Neural progenitor cell (in vitro differentiated cells): ENCODE results near the gene RAB29. TPM values are rescaled to one million over a fixed set of nuclear protein-coding genes. Genes with fewer than 3 reads are reported as not detected.

ENCODE experiments used
- DNase-seq: peaks from one replicate; pipeline ENCODE4 v3.0.0-alpha.2; 2016; ENCODE audit warnings: low spot score
- H2AFZ ChIP-seq: fragments of 200-600 bp; sonication (generic); replicated peaks from 2 replicates; pipeline ENCODE4 v1.6.1; 2016; ENCODE audit warnings: antibody characterized with exemption
- H3F3A ChIP-seq: fragments of 200-600 bp; sonication (generic); 2 replicates; pipeline ENCODE4 v1.6.1; 2016; ENCODE audit warnings: antibody characterized with exemption, low read depth
- H3K27ac ChIP-seq: fragments of 200-600 bp; sonication (generic); 2 replicates; pipeline ENCODE4 v1.5.1; 2016; ENCODE audit warnings: mild to moderate bottlenecking
- H3K27me3 ChIP-seq: fragments of 200-600 bp; sonication (generic); 2 replicates; pipeline ENCODE4 v1.6.1; 2016; ENCODE audit warnings: mild to moderate bottlenecking, moderate library complexity
- H3K36me3 ChIP-seq: fragments of 200-600 bp; sonication (generic); 2 replicates; pipeline ENCODE4 v1.5.1; 2016
- H3K4me1 ChIP-seq: fragments of 200-600 bp; sonication (generic); 2 replicates; pipeline ENCODE4 v1.6.1; 2016; ENCODE audit warnings: mixed run types
- H3K4me2 ChIP-seq: fragments of 200-600 bp; sonication (generic); 2 replicates; pipeline ENCODE4 v1.6.1; 2016
- H3K4me3 ChIP-seq: fragments of 200-600 bp; sonication (generic); 2 replicates; pipeline ENCODE4 v1.5.1; 2016
- H3K79me2 ChIP-seq: fragments of 200-600 bp; sonication (generic); 2 replicates; pipeline ENCODE4 v1.6.1; 2016; ENCODE audit warnings: low read depth
- H3K9ac ChIP-seq: fragments of 200-600 bp; sonication (generic); 2 replicates; pipeline ENCODE4 v1.6.1; 2016
- H3K9me3 ChIP-seq: fragments of 200-600 bp; sonication (generic); 2 replicates; pipeline ENCODE4 v1.5.1; 2016; ENCODE audit warnings: low read depth
- H4K20me1 ChIP-seq: fragments of 200-600 bp; sonication (generic); 2 replicates; pipeline ENCODE4 v1.6.1; 2016; ENCODE audit warnings: low read depth
- H3K27ac Mint-ChIP-seq: 3 replicates; pipeline ENCODE4 v1.8.0; 2021; ENCODE audit warnings: mixed read lengths
- H3K27me3 Mint-ChIP-seq: 2 replicates; pipeline ENCODE4 v1.8.0; 2022; ENCODE audit warnings: low read depth, mild to moderate bottlenecking, inconsistent platforms, moderate library complexity, mixed read lengths; ENCODE audit not compliant: insufficient read depth
- H3K36me3 Mint-ChIP-seq: 3 replicates; pipeline ENCODE4 v1.8.0; 2021; ENCODE audit warnings: mixed read lengths
- H3K4me1 Mint-ChIP-seq: 3 replicates; pipeline ENCODE4 v1.8.0; 2021; ENCODE audit warnings: mixed read lengths
- H3K4me3 Mint-ChIP-seq: 3 replicates; pipeline ENCODE4 v1.8.0; 2021; ENCODE audit warnings: mild to moderate bottlenecking, moderate library complexity, mixed read lengths
- H3K9me3 Mint-ChIP-seq: 3 replicates; pipeline ENCODE4 v1.8.0; 2020; ENCODE audit warnings: mixed read lengths
- EZH2 ChIP-seq: fragments of 200-600 bp; sonication (generic); IDR thresholded peaks from 2 replicates; pipeline ENCODE4 v1.6.1; 2017; ENCODE audit warnings: antibody characterized with exemption, mild to moderate bottlenecking, moderate library complexity
- EZH2phosphoT487 ChIP-seq: fragments of 200-600 bp; sonication (generic); IDR thresholded peaks from 2 replicates; pipeline ENCODE4 v1.6.1; 2017; ENCODE audit warnings: antibody characterized with exemption
- total RNA-seq: library from RNA; depleted of rRNA; stranded (reverse); fragments of >200 nt; gene quantifications from 2 replicates; pipeline ENCODE4 v1.2.3, GENCODE V29; 2015; ENCODE audit warnings: low replicate concordance
- TF ChIP-seq, protein P1 (sequence below): fragments of 200-600 bp; sonication (generic); IDR thresholded peaks from 2 replicates; pipeline ENCODE4 v1.5.1; 2017; ENCODE audit warnings: antibody characterized with exemption, mild to moderate bottlenecking

The RAB29 gene
- total RNA-seq, 1 donor from 2014 or later, result 3.8 TPM

DNA sequence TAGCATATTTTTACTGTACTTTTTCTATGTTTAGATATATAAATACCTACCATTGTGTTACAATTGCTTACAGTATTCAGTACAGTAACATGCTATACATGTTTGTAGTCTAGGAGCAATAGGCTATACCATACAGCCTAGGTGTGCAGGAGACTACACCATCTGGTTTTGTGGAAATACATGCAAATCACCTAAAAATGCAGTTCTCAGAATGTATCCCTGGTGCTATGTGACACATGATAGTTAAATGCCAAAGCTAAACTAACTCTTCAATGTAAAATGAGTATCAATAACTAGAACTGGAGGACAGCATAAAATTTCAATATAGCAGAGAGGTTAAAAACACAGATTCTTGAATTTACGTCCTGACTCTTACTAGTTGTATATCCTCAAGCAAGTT lies 40.1 kb downstream of the RAB29 start:
- Histone ChIP-seq H3K9ac (no peak overlapping the region), H3K27ac (no peak overlapping the region), H3K4me3 (no peak overlapping the region), H3K4me1 (no peaks in the 10 kb centered on the region), H3K9me3 (no peaks in the 10 kb centered on the region), H3K4me2 (no peak overlapping the region), H3F3A (peaks cover 78% of the 10 kb centered on the region), H3K79me2 (peaks cover 100% of the 10 kb centered on the region), H4K20me1 (peaks cover 99% of the 10 kb centered on the region), H3K27me3 (no peaks in the 10 kb centered on the region), H3K36me3 (peaks cover 12% of the 10 kb centered on the region), H2AFZ (no peak overlapping the region)
- H3K36me3 Mint-ChIP-seq, result peaks cover 42% of the 10 kb centered on the region
- no peaks in the 10 kb centered on the region for H3K27me3 Mint-ChIP-seq
- TF ChIP-seq EZH2, result no peak
- no peak for TF ChIP-seq EZH2phosphoT487
- no peak overlapping the region for H3K27ac Mint-ChIP-seq
- no peak overlapping the region for H3K4me3 Mint-ChIP-seq
- no peaks in the 10 kb centered on the region for H3K9me3 Mint-ChIP-seq
- peaks cover 2% of the 10 kb centered on the region for H3K4me1 Mint-ChIP-seq
- DNase-seq, result no peak

- Histone ChIP-seq H4K20me1 (peaks cover 99% of the 10 kb centered on the region), H3K4me2 (no peak overlapping the region), H3K4me3 (no peak overlapping the region), H3K27me3 (no peaks in the 10 kb centered on the region), H2AFZ (no peak overlapping the region), H3K27ac (no peak overlapping the region), H3K9ac (no peak overlapping the region), H3K4me1 (no peaks in the 10 kb centered on the region), H3F3A (peaks cover 82% of the 10 kb centered on the region), H3K36me3 (peaks cover 12% of the 10 kb centered on the region), H3K79me2 (peaks cover 100% of the 10 kb centered on the region), H3K9me3 (no peaks in the 10 kb centered on the region)
- H3K27me3 Mint-ChIP-seq, result no peaks in the 10 kb centered on the region
- no peak for DNase-seq
- no peaks in the 10 kb centered on the region for H3K4me1 Mint-ChIP-seq
- H3K4me3 Mint-ChIP-seq, result no peak overlapping the region
- no peaks in the 10 kb centered on the region for H3K9me3 Mint-ChIP-seq
- no peak overlapping the region for H3K27ac Mint-ChIP-seq
- no peak for TF ChIP-seq EZH2phosphoT487
- TF ChIP-seq, protein P1, sequence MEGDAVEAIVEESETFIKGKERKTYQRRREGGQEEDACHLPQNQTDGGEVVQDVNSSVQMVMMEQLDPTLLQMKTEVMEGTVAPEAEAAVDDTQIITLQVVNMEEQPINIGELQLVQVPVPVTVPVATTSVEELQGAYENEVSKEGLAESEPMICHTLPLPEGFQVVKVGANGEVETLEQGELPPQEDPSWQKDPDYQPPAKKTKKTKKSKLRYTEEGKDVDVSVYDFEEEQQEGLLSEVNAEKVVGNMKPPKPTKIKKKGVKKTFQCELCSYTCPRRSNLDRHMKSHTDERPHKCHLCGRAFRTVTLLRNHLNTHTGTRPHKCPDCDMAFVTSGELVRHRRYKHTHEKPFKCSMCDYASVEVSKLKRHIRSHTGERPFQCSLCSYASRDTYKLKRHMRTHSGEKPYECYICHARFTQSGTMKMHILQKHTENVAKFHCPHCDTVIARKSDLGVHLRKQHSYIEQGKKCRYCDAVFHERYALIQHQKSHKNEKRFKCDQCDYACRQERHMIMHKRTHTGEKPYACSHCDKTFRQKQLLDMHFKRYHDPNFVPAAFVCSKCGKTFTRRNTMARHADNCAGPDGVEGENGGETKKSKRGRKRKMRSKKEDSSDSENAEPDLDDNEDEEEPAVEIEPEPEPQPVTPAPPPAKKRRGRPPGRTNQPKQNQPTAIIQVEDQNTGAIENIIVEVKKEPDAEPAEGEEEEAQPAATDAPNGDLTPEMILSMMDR, result no peak
- no peak for TF ChIP-seq EZH2
- H3K36me3 Mint-ChIP-seq, result peaks cover 35% of the 10 kb centered on the region
These were observed 41.7 kb downstream of the RAB29 start for GRCh38 chr1:205733438-205734175.

- no peaks in the 10 kb centered on the region for H3K9me3 ChIP-seq
- no peak overlapping the region for H3K4me2 ChIP-seq
- no peak overlapping the region for H3K4me3 Mint-ChIP-seq
- peaks cover 36% of the 10 kb centered on the region for H3K36me3 Mint-ChIP-seq
- DNase-seq, result no peak
- no peak overlapping the region for H3K27ac ChIP-seq
- H3K4me1 Mint-ChIP-seq, result no peaks in the 10 kb centered on the region
- TF ChIP-seq EZH2, result no peak
- H2AFZ ChIP-seq, result no peak overlapping the region
- no peaks in the 10 kb centered on the region for H3K4me1 ChIP-seq
- H3K27me3 Mint-ChIP-seq, result no peaks in the 10 kb centered on the region
- peaks cover 25% of the 10 kb centered on the region for H3K36me3 ChIP-seq
- no peaks in the 10 kb centered on the region for H3K27me3 ChIP-seq
- peaks cover 82% of the 10 kb centered on the region for H3F3A ChIP-seq
- H3K9me3 Mint-ChIP-seq, result no peaks in the 10 kb centered on the region
- H3K9ac ChIP-seq, result no peak overlapping the region
- peaks cover 100% of the 10 kb centered on the region for H3K79me2 ChIP-seq
- H3K4me3 ChIP-seq, result no peak overlapping the region
- no peak overlapping the region for H3K27ac Mint-ChIP-seq
- H4K20me1 ChIP-seq, result peaks cover 99% of the 10 kb centered on the region
These were observed 45.2 kb downstream of the RAB29 start for GRCh38 chr1:205729945-205730610.

DNA sequence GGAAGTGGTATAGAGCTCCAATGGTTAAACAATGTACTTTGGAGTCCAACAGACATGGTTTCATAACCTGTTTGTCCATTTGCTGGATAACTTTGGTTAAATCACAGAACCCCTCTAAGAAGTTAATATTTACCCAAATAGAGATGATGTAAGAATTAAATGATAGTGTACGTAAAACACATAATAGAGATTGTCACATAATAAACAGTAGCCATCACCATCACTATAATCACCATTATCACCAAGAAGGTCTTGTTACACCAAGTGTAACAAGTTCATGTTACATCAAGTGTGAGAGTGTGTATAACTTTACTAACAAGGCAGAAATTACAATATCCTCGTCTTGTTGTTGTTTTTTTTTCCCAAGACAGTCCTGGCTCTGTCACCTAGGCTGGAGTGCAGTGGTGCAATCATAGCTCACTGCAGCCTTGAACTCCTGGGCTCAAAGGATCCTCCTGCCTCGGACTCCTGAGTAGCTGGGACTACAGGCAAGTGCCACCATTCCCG lies 48.6 kb downstream of the RAB29 start:
- H3K4me3 ChIP-seq, result no peak overlapping the region
- Mint-ChIP-seq H3K4me3 (no peak overlapping the region), H3K36me3 (peaks cover 35% of the 10 kb centered on the region), H3K27ac (no peak overlapping the region), H3K4me1 (no peaks in the 10 kb centered on the region), H3K27me3 (no peaks in the 10 kb centered on the region), H3K9me3 (no peaks in the 10 kb centered on the region)
- DNase-seq, result no peak
- H2AFZ ChIP-seq, result no peak overlapping the region
- no peaks in the 10 kb centered on the region for H3K27me3 ChIP-seq
- TF ChIP-seq, protein P1, result no peak
- TF ChIP-seq EZH2 (no peak), EZH2phosphoT487 (no peak)
- no peaks in the 10 kb centered on the region for H3K4me1 ChIP-seq
- H3K9ac ChIP-seq, result no peak overlapping the region
- peaks cover 26% of the 10 kb centered on the region for H3K36me3 ChIP-seq
- peaks cover 94% of the 10 kb centered on the region for H4K20me1 ChIP-seq
- H3K9me3 ChIP-seq, result no peaks in the 10 kb centered on the region
- no peak overlapping the region for H3K4me2 ChIP-seq
- no peak overlapping the region for H3K27ac ChIP-seq
- H3K79me2 ChIP-seq, result peaks cover 99% of the 10 kb centered on the region
- H3F3A ChIP-seq, result peaks cover 83% of the 10 kb centered on the region
